ENCODE data around the gene DPP4. TPM values are rescaled to one million over a fixed set of nuclear protein-coding genes. Genes with fewer than 3 reads are reported as not detected.

DPP4 gene
- polyA plus RNA-seq, 2 of the 4 experiments (the other 2 are of a cell fraction) = 0.17 to 0.27 TPM

GRCh38 chr2:161946489-161947107 is 127.4 kb downstream of the DPP4 start:
- no peak overlapping the region for H3K4me3 ChIP-seq
- ATAC-seq = peak in 1 of 2 experiments; percentile 59; a peak in 2 of 6 replicates
- CTCF ChIA-PET = interaction anchor here (0.6 to 3.7 kb wide), 8 partner anchors 8 to 1859 kb away, joined by 3 to 29 read pairs (median 4); no protein-coding TSS in a partner anchor
- peak in 1 of 2 experiments; percentile 12 for DNase-seq (ENCODE audit: low read depth in 1 of 2, low spot score in 1 of 2)
- H3K9me3 ChIP-seq = no peaks in the 10 kb centered on the region
- TF ChIP-seq CTCF (IDR thresholded peaks at IDR 0.05) (peak; percentile 70), NFE2L2 (conservative IDR thresholded peaks at IDR 0.05; ENCODE audit: low read length) (no peak), SMC3 (IDR thresholded peaks at IDR 0.05) (peak; percentile 75), RAD21 (conservative IDR thresholded peaks at IDR 0.05 in 1 of 2, IDR thresholded peaks at IDR 0.05 in 1 of 2) (peak; percentile 70 to 77)
- H3K27ac ChIP-seq = no peak overlapping the region
- POLR2A ChIA-PET = no interaction called here
- no peak for FAIRE-seq
- H3K4me2 ChIP-seq = no peak overlapping the region
- WGBS (ENCODE audit: missing lambda C conversion rate) = 1% methylated on average over 3 of the region's 3 CpGs
- H3K4me1 ChIP-seq = no peaks in the 10 kb centered on the region

DNA sequence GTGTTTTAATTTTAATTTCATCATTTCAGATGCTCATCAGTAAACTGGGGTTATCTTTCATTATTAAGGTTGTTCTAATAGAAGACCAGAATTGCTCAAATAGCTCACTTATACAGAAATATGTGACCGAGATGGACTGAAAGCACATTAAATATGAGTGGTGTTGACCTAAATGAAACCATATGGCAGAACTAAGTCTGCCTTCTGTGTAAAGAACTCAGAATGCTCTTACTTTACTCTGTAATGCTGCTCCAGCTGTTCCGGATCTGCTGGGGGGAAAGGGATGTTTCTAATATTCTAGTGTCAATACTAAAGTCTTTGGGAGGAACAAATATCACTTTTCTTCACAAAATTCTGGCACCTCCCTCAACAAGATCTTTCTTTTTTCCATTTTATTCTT is 131.0 kb downstream of the DPP4 start:
- no peaks in the 10 kb centered on the region for H3K9me3 ChIP-seq
- no peak for ATAC-seq
- H3K4me3 ChIP-seq = no peak overlapping the region
- ChIA-PET CTCF (no interaction called here), POLR2A (no interaction called here)
- WGBS (ENCODE audit: missing lambda C conversion rate) = 9% methylated on average over 2 of the region's 2 CpGs
- no peak overlapping the region for H3K27ac ChIP-seq
- H3K4me1 ChIP-seq = no peaks in the 10 kb centered on the region
- no peak for DNase-seq (ENCODE audit: low read depth in 1 of 2, low spot score in 1 of 2)
- TF ChIP-seq EHMT2 (IDR thresholded peaks at IDR 0.05; ENCODE audit: low read depth) (no peak), KDM1A (IDR thresholded peaks at IDR 0.05; ENCODE audit: low read depth) (no peak), HOXB13 (CRISPR knock-in tag; IDR thresholded peaks at IDR 0.05; ENCODE audit: low read depth) (no peak), SREBF2 (IDR thresholded peaks at IDR 0.05) (no peak), CTCF (IDR thresholded peaks at IDR 0.05) (no peak), ATOH8 (CRISPR knock-in tag; IDR thresholded peaks at IDR 0.05; ENCODE audit: low read depth) (no peak), KDM5A (IDR thresholded peaks at IDR 0.05) (no peak), HMGXB4 (CRISPR knock-in tag; IDR thresholded peaks at IDR 0.05; ENCODE audit: borderline replicate concordance) (no peak), HOXB5 (CRISPR knock-in tag; IDR thresholded peaks at IDR 0.05) (no peak), HOXA7 (CRISPR knock-in tag; IDR thresholded peaks at IDR 0.05) (no peak), FOXS1 (CRISPR knock-in tag; IDR thresholded peaks at IDR 0.05) (no peak), NPAS2 (CRISPR knock-in tag; IDR thresholded peaks at IDR 0.05; ENCODE audit: borderline replicate concordance) (no peak), ZC3H11A (IDR thresholded peaks at IDR 0.05) (no peak)
- no peak for FAIRE-seq
- no peak overlapping the region for H3K4me2 ChIP-seq

Small RNAs within 50 kb of the gene (small RNA-seq; reads per million reads assigned to genes)
- 0 reads per million in 6 experiments for gene TIMM8AP1

Other genes starting within 250 kb of the DPP4 start
- not detected in 2 replicates for gene GCG, start 78.0 kb upstream of the DPP4 start, polyA plus RNA-seq (2011; rRNA removed)
- gene GCG, start 78.0 kb upstream of the DPP4 start, polyA plus RNA-seq (2017; fragmentation: RNase III; extraction: RNeasy Plus Mini Kit Qiagen cat#74134 plus additional on column Dnase treatment) = not detected in 3 replicates
- 0.16 TPM in 1 of 2 replicates, not detected in the other for gene FAP, start 169.2 kb upstream of the DPP4 start, polyA plus RNA-seq (2011; rRNA removed)
- gene FAP, start 169.2 kb upstream of the DPP4 start, polyA plus RNA-seq (2017; fragmentation: RNase III; extraction: RNeasy Plus Mini Kit Qiagen cat#74134 plus additional on column Dnase treatment) = 0.03 to 0.21 TPM (median 0.13 TPM) in 3 replicates
- gene IFIH1, start 244.5 kb upstream of the DPP4 start, polyA plus RNA-seq (2011; rRNA removed) = 0.57 and 0.70 TPM in 2 replicates
- gene IFIH1, start 244.5 kb upstream of the DPP4 start, polyA plus RNA-seq (2017; fragmentation: RNase III; extraction: RNeasy Plus Mini Kit Qiagen cat#74134 plus additional on column Dnase treatment) = 0.21 to 0.49 TPM (median 0.46 TPM) in 3 replicates